HEK293 (cell line): ENCODE data around the gene GPR84.
A peak's percentile ranks its signal among the peaks of the same experiment; 100 is the strongest.

Experiments
- CTCF ChIA-PET: fragments of 350-600 bp; formaldehyde crosslinking; extraction: SDS; loops from one replicate; lab custom pipeline; 2021; ENCODE audit warnings: antibody characterized with exemption; lab: Yijun Ruan, JAX
- POLR2A ChIA-PET: fragments of 300-600 bp; formaldehyde crosslinking; extraction: SDS; loops from one replicate; lab custom pipeline; 2020; ENCODE audit warnings: antibody characterized with exemption, inconsistent platforms; lab: Yijun Ruan, JAX
- H3K27ac ChIP-seq: fragments of 200-500 bp; sonication (Bioruptor generic); 2 replicates; pipeline ENCODE4 v1.5.1; 2014; ENCODE audit warnings: low read depth, low read length, control low read depth, inconsistent platforms; ENCODE audit errors: extremely low read depth
- H3K36me3 ChIP-seq, 2 experiments: fragments of 200-500 bp in 1 of 2; sonication (Bioruptor generic) in 1 of 2; 1 replicate in 1 of 2; 2 replicates in 1 of 2; pipeline ENCODE4 v1.5.1; 2014 to 2017; ENCODE audit warnings: inconsistent platforms in 2 of 2, low read length in 2 of 2; ENCODE audit not compliant: control insufficient read depth in 2 of 2, insufficient read depth in 1 of 2
- H3K4me1 ChIP-seq: fragments of 200-500 bp; sonication (Bioruptor generic); 2 replicates; pipeline ENCODE4 v1.5.1; 2014; ENCODE audit warnings: mild to moderate bottlenecking, low read length, inconsistent platforms; ENCODE audit not compliant: control insufficient read depth, insufficient read depth
- H3K4me3 ChIP-seq: 2 replicates; pipeline ENCODE4 v1.5.1; 2011; ENCODE audit warnings: low read depth, mild to moderate bottlenecking, control low read depth, low read length, moderate library complexity
- H3K9me3 ChIP-seq: fragments of 200-500 bp; sonication (Bioruptor generic); 2 replicates; pipeline ENCODE4 v1.5.1; 2014; ENCODE audit warnings: low read depth, low read length, inconsistent platforms; ENCODE audit not compliant: control insufficient read depth, insufficient read depth
- FEZF1 ChIP-seq: fragments of 450-650 bp; formaldehyde crosslinking; IDR thresholded peaks from 2 replicates; pipeline ENCODE4 v1.5.1; 2016; ENCODE audit warnings: missing biosample characterization, missing genetic modification characterization
- GLIS1 ChIP-seq: fragments of 450-650 bp; formaldehyde crosslinking; IDR thresholded peaks from 2 replicates; pipeline ENCODE4 v1.5.1; 2016; ENCODE audit warnings: missing biosample characterization, missing genetic modification characterization
- GLIS2 ChIP-seq: fragments of 450-650 bp; formaldehyde crosslinking; IDR thresholded peaks from 2 replicates; pipeline ENCODE4 v1.5.1; 2016; ENCODE audit warnings: missing biosample characterization, missing genetic modification characterization
- KLF1 ChIP-seq: fragments of 450-650 bp; formaldehyde crosslinking; IDR thresholded peaks from 2 replicates; pipeline ENCODE4 v1.5.1; 2016; ENCODE audit warnings: missing biosample characterization, missing genetic modification characterization
- KLF17 ChIP-seq: fragments of 450-650 bp; formaldehyde crosslinking; IDR thresholded peaks from 2 replicates; pipeline ENCODE4 v1.5.1; 2016; ENCODE audit warnings: missing biosample characterization, missing genetic modification characterization
- KLF8 ChIP-seq: fragments of 450-650 bp; formaldehyde crosslinking; IDR thresholded peaks from 2 replicates; pipeline ENCODE4 v1.5.1; 2016; ENCODE audit warnings: missing biosample characterization, missing genetic modification characterization
- ZEB2 ChIP-seq: fragments of 450-650 bp; formaldehyde crosslinking; IDR thresholded peaks from 2 replicates; pipeline ENCODE4 v1.5.1; 2016; ENCODE audit warnings: missing biosample characterization, missing genetic modification characterization
- ZIC2 ChIP-seq: fragments of 450-650 bp; formaldehyde crosslinking; IDR thresholded peaks from 2 replicates; pipeline ENCODE4 v1.5.1; 2016; ENCODE audit warnings: missing biosample characterization, missing genetic modification characterization
- ZNF19 ChIP-seq: fragments of 450-650 bp; formaldehyde crosslinking; IDR thresholded peaks from 2 replicates; pipeline ENCODE4; 2016; ENCODE audit warnings: missing biosample characterization, missing genetic modification characterization, low read depth
- ZNF23 ChIP-seq: fragments of 450-650 bp; formaldehyde crosslinking; IDR thresholded peaks from 2 replicates; pipeline ENCODE4 v1.5.1; 2016; ENCODE audit warnings: missing biosample characterization, missing genetic modification characterization, borderline replicate concordance
- ZNF239 ChIP-seq: fragments of 450-650 bp; formaldehyde crosslinking; IDR thresholded peaks from 2 replicates; pipeline ENCODE4 v1.5.1; 2016; ENCODE audit warnings: missing biosample characterization, missing genetic modification characterization
- ZNF398 ChIP-seq: fragments of 450-650 bp; formaldehyde crosslinking; IDR thresholded peaks from 2 replicates; pipeline ENCODE4 v1.5.1; 2017; ENCODE audit warnings: missing biosample characterization, missing genetic modification characterization
- ZNF514 ChIP-seq: fragments of 450-650 bp; formaldehyde crosslinking; IDR thresholded peaks from 2 replicates; pipeline ENCODE4 v1.5.1; 2016; ENCODE audit warnings: missing biosample characterization, missing genetic modification characterization
- ZNF561 ChIP-seq: fragments of 450-650 bp; IDR thresholded peaks from 2 replicates; pipeline ENCODE4 v1.5.1; 2018; ENCODE audit warnings: missing biosample characterization, missing genetic modification characterization, borderline replicate concordance
- ZNF571 ChIP-seq: fragments of 450-650 bp; formaldehyde crosslinking; IDR thresholded peaks from 2 replicates; pipeline ENCODE4 v1.5.0; 2017; ENCODE audit warnings: missing biosample characterization, missing genetic modification characterization
- ZNF596 ChIP-seq: fragments of 450-650 bp; IDR thresholded peaks from 2 replicates; pipeline ENCODE4 v1.5.0; 2018; ENCODE audit warnings: missing biosample characterization, mild to moderate bottlenecking, missing genetic modification characterization, moderate library complexity
- TF ChIP-seq, protein P1 (sequence below): fragments of 450-650 bp; formaldehyde crosslinking; IDR thresholded peaks from 2 replicates; pipeline ENCODE4 v1.5.1; 2017; ENCODE audit warnings: missing biosample characterization, mild to moderate bottlenecking, missing genetic modification characterization, moderate library complexity

GPR84 gene

GRCh38 chr12:54374562-54375258 is 10.4 kb upstream of the GPR84 start (continued):
- TF ChIP-seq, protein P1, sequence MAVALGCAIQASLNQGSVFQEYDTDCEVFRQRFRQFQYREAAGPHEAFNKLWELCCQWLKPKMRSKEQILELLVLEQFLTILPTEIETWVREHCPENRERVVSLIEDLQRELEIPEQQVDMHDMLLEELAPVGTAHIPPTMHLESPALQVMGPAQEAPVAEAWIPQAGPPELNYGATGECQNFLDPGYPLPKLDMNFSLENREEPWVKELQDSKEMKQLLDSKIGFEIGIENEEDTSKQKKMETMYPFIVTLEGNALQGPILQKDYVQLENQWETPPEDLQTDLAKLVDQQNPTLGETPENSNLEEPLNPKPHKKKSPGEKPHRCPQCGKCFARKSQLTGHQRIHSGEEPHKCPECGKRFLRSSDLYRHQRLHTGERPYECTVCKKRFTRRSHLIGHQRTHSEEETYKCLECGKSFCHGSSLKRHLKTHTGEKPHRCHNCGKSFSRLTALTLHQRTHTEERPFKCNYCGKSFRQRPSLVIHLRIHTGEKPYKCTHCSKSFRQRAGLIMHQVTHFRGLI (tag by site-specific recombination) = no peak
- TF ChIP-seq ZNF571 (tag by site-specific recombination) (no peak), ZEB2 (no peak), ZNF19 (tag by site-specific recombination) (no peak), KLF8 (tag by site-specific recombination) (no peak), GLIS1 (tag by site-specific recombination) (peak; percentile 57), ZNF561 (no peak), FEZF1 (tag by site-specific recombination) (no peak), ZNF514 (tag by site-specific recombination) (no peak), ZNF239 (no peak)

DNA sequence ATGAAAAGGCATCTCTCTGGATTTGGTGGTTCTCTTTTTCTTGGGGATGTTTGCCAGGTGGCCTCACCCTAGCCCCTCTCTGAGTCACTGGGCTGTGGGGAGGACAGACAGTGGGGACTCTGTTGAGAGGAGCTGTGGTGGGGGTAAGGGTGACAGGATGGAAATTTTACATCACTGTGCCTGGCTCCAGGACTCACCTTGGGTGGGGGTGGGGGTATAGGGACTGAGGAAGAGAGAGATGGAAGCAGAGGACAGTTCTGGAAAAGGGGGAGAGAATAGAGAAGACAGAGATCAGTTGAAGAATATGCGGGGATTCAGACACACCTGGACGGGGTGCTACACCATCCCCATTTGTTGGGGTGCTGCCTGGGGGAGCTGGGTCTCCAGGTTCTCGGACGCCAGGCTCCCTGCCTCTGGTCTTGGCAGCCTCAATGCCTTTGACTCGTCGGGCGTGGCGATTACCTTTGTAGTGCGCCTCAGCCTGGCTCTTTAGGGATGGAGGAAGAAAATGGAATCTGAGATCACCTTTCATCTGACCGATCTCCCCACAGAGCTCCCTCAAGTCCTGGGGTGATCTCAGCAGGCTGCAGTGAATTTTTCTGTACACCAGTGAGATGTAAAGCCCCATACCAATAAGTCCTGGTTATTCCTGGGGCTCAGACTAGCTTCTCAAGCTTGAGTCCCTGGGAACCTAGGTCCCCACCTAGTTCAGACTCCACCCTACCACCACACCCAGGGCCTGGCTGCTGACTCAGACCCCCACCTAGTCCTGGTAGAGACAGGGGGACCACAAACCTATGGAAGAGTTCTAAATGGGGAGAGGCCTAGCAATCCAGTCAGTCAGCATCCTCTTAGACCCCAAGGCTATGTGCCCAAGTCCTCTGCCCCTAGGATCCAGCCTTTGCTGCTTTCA is 9.6 kb upstream of the GPR84 start:
- POLR2A ChIA-PET = interaction anchor here (0.7 kb wide), 1 partner anchor 14 kb away, joined by 3 read pairs; no protein-coding TSS in a partner anchor
- CTCF ChIA-PET = interaction anchor here (0.6 to 5.1 kb wide), 8 partner anchors 13 to 634 kb away, joined by 3 to 36 read pairs (median 4); no protein-coding TSS in a partner anchor
- TF ChIP-seq ZNF596 = no peak
- peak; percentile 96 for TF ChIP-seq GLIS1 (tag by site-specific recombination)
- peak; percentile 97 for TF ChIP-seq KLF1 (tag by site-specific recombination)
- peak; percentile 86 for TF ChIP-seq ZNF398 (tag by site-specific recombination)
- TF ChIP-seq KLF17 (tag by site-specific recombination) = peak; percentile 49; the same call in 1 of the 2 replicates
- TF ChIP-seq ZIC2 (tag by site-specific recombination) = peak; percentile 75
- no peak for TF ChIP-seq ZNF23 (tag by site-specific recombination)
- TF ChIP-seq GLIS2 = peak; percentile 41; the same call in 1 of the 2 replicates
- TF ChIP-seq, all 188 proteins: peak for 6
- Histone ChIP-seq H3K27ac (no peak overlapping the region), H3K9me3 (no peaks in the 10 kb centered on the region), H3K4me1 (peaks cover 19% of the 10 kb centered on the region), H3K36me3 (peaks cover 0 to 80% of the 10 kb centered on the region in 2 experiments; a peak in 1 of 3 replicates), H3K4me3 (no peak overlapping the region)
